ENCODE data around the gene B4GALT6.

DNA sequence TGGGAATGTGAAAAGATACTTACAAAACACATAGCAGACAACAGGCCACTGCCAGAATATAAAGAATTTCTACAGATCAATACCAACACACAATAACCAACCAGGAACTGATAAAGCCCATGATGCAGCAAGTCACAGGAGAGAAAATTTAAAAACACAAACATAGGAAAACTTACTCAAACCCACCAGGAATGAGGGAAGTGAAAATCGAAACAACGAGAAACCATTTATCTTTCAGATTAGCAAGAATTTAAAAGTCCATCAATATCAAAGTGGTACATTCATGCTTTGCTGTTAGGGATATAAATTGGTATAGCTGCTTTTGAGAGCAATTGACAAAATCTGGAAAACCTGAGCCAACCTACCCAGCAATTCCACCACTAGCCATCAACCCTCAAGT, 27.6 kb downstream of the B4GALT6 start:
- TF ChIP-seq, protein P1, sequence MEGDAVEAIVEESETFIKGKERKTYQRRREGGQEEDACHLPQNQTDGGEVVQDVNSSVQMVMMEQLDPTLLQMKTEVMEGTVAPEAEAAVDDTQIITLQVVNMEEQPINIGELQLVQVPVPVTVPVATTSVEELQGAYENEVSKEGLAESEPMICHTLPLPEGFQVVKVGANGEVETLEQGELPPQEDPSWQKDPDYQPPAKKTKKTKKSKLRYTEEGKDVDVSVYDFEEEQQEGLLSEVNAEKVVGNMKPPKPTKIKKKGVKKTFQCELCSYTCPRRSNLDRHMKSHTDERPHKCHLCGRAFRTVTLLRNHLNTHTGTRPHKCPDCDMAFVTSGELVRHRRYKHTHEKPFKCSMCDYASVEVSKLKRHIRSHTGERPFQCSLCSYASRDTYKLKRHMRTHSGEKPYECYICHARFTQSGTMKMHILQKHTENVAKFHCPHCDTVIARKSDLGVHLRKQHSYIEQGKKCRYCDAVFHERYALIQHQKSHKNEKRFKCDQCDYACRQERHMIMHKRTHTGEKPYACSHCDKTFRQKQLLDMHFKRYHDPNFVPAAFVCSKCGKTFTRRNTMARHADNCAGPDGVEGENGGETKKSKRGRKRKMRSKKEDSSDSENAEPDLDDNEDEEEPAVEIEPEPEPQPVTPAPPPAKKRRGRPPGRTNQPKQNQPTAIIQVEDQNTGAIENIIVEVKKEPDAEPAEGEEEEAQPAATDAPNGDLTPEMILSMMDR (IDR thresholded peaks at IDR 0.05), result no peak
- no peak for TF ChIP-seq EZH2 (IDR thresholded peaks at IDR 0.05)
